Measurements from ENCODE around the gene CCNK.

Gene CCNK

GRCh38 chr14:99549684-99550083 lies 68.5 kb downstream of the CCNK start:
- no peak overlapping the region for H3K27ac ChIP-seq
- TF ChIP-seq ZFX (IDR thresholded peaks at IDR 0.05): no peak

- H3K27ac ChIP-seq: no peak overlapping the region
- TF ChIP-seq CTCF (conservative IDR thresholded peaks at IDR 0.05) (no peak), ZFX (IDR thresholded peaks at IDR 0.05) (no peak)
Observed at GRCh38 chr14:99550387-99550992, 69.3 kb downstream of the CCNK start.

GRCh38 chr14:99551034-99551922 lies 70.1 kb downstream of the CCNK start:
- H3K27ac ChIP-seq: no peak overlapping the region
- TF ChIP-seq ZFX (IDR thresholded peaks at IDR 0.05) (no peak), CTCF (conservative IDR thresholded peaks at IDR 0.05) (no peak)

- peak overlapping the region; percentile 1; the same call in 1 of the 2 replicates for H3K27ac ChIP-seq
- TF ChIP-seq ZFX (IDR thresholded peaks at IDR 0.05) (no peak), CTCF (conservative IDR thresholded peaks at IDR 0.05) (no peak)
Observed at GRCh38 chr14:99552021-99552553, 70.9 kb downstream of the CCNK start.

- TF ChIP-seq ZFX (IDR thresholded peaks at IDR 0.05) (no peak), CTCF (conservative IDR thresholded peaks at IDR 0.05) (no peak)
Observed at GRCh38 chr14:99552572-99553216, 71.5 kb downstream of the CCNK start.

GRCh38 chr14:99554184-99554583 lies 73.0 kb downstream of the CCNK start:
- peak overlapping the region; percentile 80 for H3K27ac ChIP-seq
- no peak for TF ChIP-seq CTCF (conservative IDR thresholded peaks at IDR 0.05)
- no peak for TF ChIP-seq ZFX (IDR thresholded peaks at IDR 0.05)

More at GRCh38 chr14:99552572-99553216, 71.5 kb downstream of the CCNK start:
- H3K27ac ChIP-seq: peak overlapping the region; percentile 1; the same call in 1 of the 2 replicates

GRCh38 chr14:99554757-99555531 lies 73.7 kb downstream of the CCNK start:
- TF ChIP-seq CTCF (conservative IDR thresholded peaks at IDR 0.05): no peak
- no peak for TF ChIP-seq ZFX (IDR thresholded peaks at IDR 0.05)
- H3K27ac ChIP-seq: peak overlapping the region; percentile 80

Measured in C4-2B (cell line).